HCT116 (cell line): ENCODE measurements around the gene FHDC1. TPM values are rescaled to one million over a fixed set of nuclear protein-coding genes. Genes with fewer than 3 reads are reported as not detected.

Experiments used
- ATAC-seq: fragments of 200-7000 bp; cut with Tn5 transposase; 2 replicates; pipeline ENCODE4 v1.9.1; 2020; ENCODE audit warnings: mild to moderate bottlenecking, moderate library complexity
- BruUV-seq: library from RNA; stranded (reverse); fragments of 400-500 nt; replicated peaks from 2 replicates; lab custom pipeline; 2021; lab: Mats Ljungman, UMichigan
- CTCF ChIA-PET: fragments of 300-600 bp; sonication (Branson Sonifier 250); formaldehyde crosslinking; loops from one replicate; lab custom pipeline; 2021; ENCODE audit warnings: antibody characterized with exemption; lab: Charles Lee
- POLR2A ChIA-PET: fragments of 300-600, 350-600 bp; sonication (Branson Sonifier 250); formaldehyde crosslinking; loops from one replicate; lab custom pipeline; 2021; ENCODE audit warnings: antibody characterized with exemption; lab: Charles Lee
- RAD21 ChIA-PET, 2 experiments: fragments of 300-600 bp; sonication (Branson Sonifier 250); formaldehyde crosslinking; loops; one replicate each; lab custom pipeline; 2023; ENCODE audit warnings: low total read pairs in 2 of 2; ENCODE audit not compliant: uncharacterized antibody in 2 of 2, unreplicated experiment in 2 of 2, low non-redundant PET in 1 of 2; lab: Charles Lee
- DNase-seq: peaks from one replicate; pipeline ENCODE4 v3.0.0-alpha.2; 2010; ENCODE audit warnings: low read depth, low spot score
- H2AFZ ChIP-seq: fragments of 200-600 bp; shearing (Covaris generic), sonication (generic); 2 replicates; pipeline ENCODE4 v1.6.1; 2017; ENCODE audit warnings: low read depth, mixed run types, mixed read lengths, antibody characterized with exemption, low read length; ENCODE audit not compliant: poor library complexity, severe bottlenecking
- H3K27ac ChIP-seq: 2 replicates; pipeline ENCODE4 v1.5.1; 2012; ENCODE audit warnings: low read depth, low read length
- H3K27me3 ChIP-seq: fragments of 200-600 bp; sonication (generic); 2 replicates; pipeline ENCODE4 v1.6.1; 2016; ENCODE audit warnings: mixed run types, low read length, mixed read lengths; ENCODE audit not compliant: insufficient read depth
- H3K36me3 ChIP-seq, 2 experiments: fragments of 200-500 bp in 1 of 2; fragments of 200-600 bp in 1 of 2; sonication (Bioruptor generic) in 1 of 2; sonication (generic) in 1 of 2; 2 replicates each; pipeline versions ENCODE4 v1.5.1 to v1.6.1; 2014 to 2016; ENCODE audit warnings: low read length in 2 of 2, inconsistent platforms in 1 of 2, mixed read lengths in 1 of 2, mixed run types in 1 of 2; ENCODE audit not compliant: insufficient read depth in 2 of 2, control insufficient read depth in 1 of 2
- H3K4me1 ChIP-seq, 2 experiments: fragments of 200-600 bp in 1 of 2; sonication (generic) in 1 of 2; 2 replicates each; pipeline versions ENCODE4 v1.5.1 to v1.6.1; 2012 to 2017; ENCODE audit warnings: low read length in 2 of 2, inconsistent platforms in 1 of 2, mild to moderate bottlenecking in 1 of 2, mixed read lengths in 1 of 2, mixed run types in 1 of 2, moderate library complexity in 1 of 2; ENCODE audit not compliant: insufficient read depth in 2 of 2, control insufficient read depth in 1 of 2
- H3K4me2 ChIP-seq: fragments of 200-600 bp; sonication (generic); 2 replicates; pipeline ENCODE4 v1.6.1; 2017; ENCODE audit warnings: mixed run types, low read length, mixed read lengths
- H3K4me3 ChIP-seq, 2 experiments: fragments of 200-600 bp in 1 of 2; sonication (generic) in 1 of 2; replicated peaks in 1 of 2; 2 replicates each; pipeline ENCODE4 v1.5.1; 2011 to 2016; ENCODE audit warnings: low read length in 2 of 2, control low read depth in 1 of 2, low read depth in 1 of 2, mild to moderate bottlenecking in 1 of 2, mixed read lengths in 1 of 2, mixed run types in 1 of 2
- H3K79me2 ChIP-seq: fragments of 200-600 bp; sonication (generic); 2 replicates; pipeline ENCODE4 v1.6.1; 2017; ENCODE audit warnings: mild to moderate bottlenecking, mixed run types, low read length, moderate library complexity, mixed read lengths; ENCODE audit not compliant: insufficient read depth
- H3K9ac ChIP-seq: fragments of 200-600 bp; sonication (generic); 2 replicates; pipeline ENCODE4 v1.6.1; 2016; ENCODE audit warnings: low read length, mixed read lengths
- H3K9me2 ChIP-seq: fragments of 200-600 bp; sonication (generic), shearing (Covaris generic); 2 replicates; pipeline ENCODE4 v1.6.1; 2017; ENCODE audit warnings: mixed run types, mild to moderate bottlenecking, moderate library complexity; ENCODE audit not compliant: insufficient read depth
- H3K9me3 ChIP-seq, 2 experiments: fragments of 200-500 bp in 1 of 2; fragments of 200-600 bp in 1 of 2; sonication (Bioruptor generic) in 1 of 2; sonication (generic) in 1 of 2; 2 replicates each; pipeline ENCODE4 v1.6.1; 2014 to 2017; ENCODE audit warnings: low read length in 2 of 2, mixed read lengths in 2 of 2, inconsistent platforms in 1 of 2, low read depth in 1 of 2, mild to moderate bottlenecking in 1 of 2, mixed run types in 1 of 2, moderate library complexity in 1 of 2; ENCODE audit not compliant: control insufficient read depth in 1 of 2, insufficient read depth in 1 of 2
- H4K20me1 ChIP-seq: fragments of 200-600 bp; sonication (generic), shearing (Covaris generic); 2 replicates; pipeline ENCODE4 v1.6.1; 2017; ENCODE audit warnings: mixed run types, mild to moderate bottlenecking, moderate library complexity; ENCODE audit not compliant: insufficient read depth
- CBX3 ChIP-seq: IDR thresholded peaks from 2 replicates; pipeline ENCODE4 v1.6.1; 2012; ENCODE audit warnings: low read depth
- ELF1 ChIP-seq: IDR thresholded peaks from 2 replicates; pipeline ENCODE4 v1.6.1; 2012; ENCODE audit warnings: low read depth, borderline replicate concordance
- EZH2 ChIP-seq: fragments of 200-600 bp; sonication (generic); IDR thresholded peaks from 2 replicates; pipeline ENCODE4 v1.6.1; 2017; ENCODE audit warnings: antibody characterized with exemption, mixed run types
- EZH2phosphoT487 ChIP-seq: fragments of 200-600 bp; IDR thresholded peaks from 2 replicates; pipeline ENCODE4 v1.6.1; 2018; ENCODE audit warnings: antibody characterized with exemption, borderline replicate concordance
- JUND ChIP-seq: IDR thresholded peaks from 2 replicates; pipeline ENCODE4 v1.6.1; 2012
- RAD21 ChIP-seq: IDR thresholded peaks from 2 replicates; pipeline ENCODE4 v1.6.1; 2012; ENCODE audit warnings: low read depth, mild to moderate bottlenecking
- SIN3A ChIP-seq: IDR thresholded peaks from 2 replicates; pipeline ENCODE4 v1.6.1; 2012; ENCODE audit warnings: low read depth
- SP1 ChIP-seq: IDR thresholded peaks from 2 replicates; pipeline ENCODE4 v1.6.1; 2012; ENCODE audit warnings: low read depth
- TCF7L2 ChIP-seq: IDR thresholded peaks from 2 replicates; pipeline ENCODE4 v1.7.0; 2011; ENCODE audit warnings: borderline replicate concordance, inconsistent platforms; ENCODE audit not compliant: insufficient read depth, insufficient read length; ENCODE audit errors: extremely low read depth
- YY1 ChIP-seq: IDR thresholded peaks from 2 replicates; pipeline ENCODE4 v1.6.1; 2011; ENCODE audit warnings: low read length, low read depth, moderate library complexity, mild to moderate bottlenecking; ENCODE audit not compliant: insufficient replicate concordance; ENCODE audit errors: extremely low read depth
- intact Hi-C: fragments of 100-400 bp; cut with micrococcal nuclease; formaldehyde crosslinking; loops from 2 replicates; pipeline ENCODE4 v1.10.0; 2022
- total RNA-seq: library from RNA; stranded (reverse); gene quantifications from one replicate; pipeline ENCODE4 v1.2.1, GENCODE V29; 2021; ENCODE audit not compliant: unreplicated experiment
- TF ChIP-seq, protein P1 (sequence below): IDR thresholded peaks from 2 replicates; pipeline ENCODE4 v1.6.1; 2011; ENCODE audit warnings: mild to moderate bottlenecking, low read length, moderate library complexity; ENCODE audit not compliant: insufficient replicate concordance; ENCODE audit errors: extremely low read depth
- TF ChIP-seq, protein P2 (sequence below): IDR thresholded peaks from 2 replicates; pipeline ENCODE4 v1.6.1; 2012
- TF ChIP-seq, protein P3 (sequence below): IDR thresholded peaks from 2 replicates; pipeline ENCODE4 v1.6.1; 2012; ENCODE audit warnings: low read depth

Gene FHDC1
- total RNA-seq, 1 experiment from 2014 or later, result 1.8 TPM

DNA sequence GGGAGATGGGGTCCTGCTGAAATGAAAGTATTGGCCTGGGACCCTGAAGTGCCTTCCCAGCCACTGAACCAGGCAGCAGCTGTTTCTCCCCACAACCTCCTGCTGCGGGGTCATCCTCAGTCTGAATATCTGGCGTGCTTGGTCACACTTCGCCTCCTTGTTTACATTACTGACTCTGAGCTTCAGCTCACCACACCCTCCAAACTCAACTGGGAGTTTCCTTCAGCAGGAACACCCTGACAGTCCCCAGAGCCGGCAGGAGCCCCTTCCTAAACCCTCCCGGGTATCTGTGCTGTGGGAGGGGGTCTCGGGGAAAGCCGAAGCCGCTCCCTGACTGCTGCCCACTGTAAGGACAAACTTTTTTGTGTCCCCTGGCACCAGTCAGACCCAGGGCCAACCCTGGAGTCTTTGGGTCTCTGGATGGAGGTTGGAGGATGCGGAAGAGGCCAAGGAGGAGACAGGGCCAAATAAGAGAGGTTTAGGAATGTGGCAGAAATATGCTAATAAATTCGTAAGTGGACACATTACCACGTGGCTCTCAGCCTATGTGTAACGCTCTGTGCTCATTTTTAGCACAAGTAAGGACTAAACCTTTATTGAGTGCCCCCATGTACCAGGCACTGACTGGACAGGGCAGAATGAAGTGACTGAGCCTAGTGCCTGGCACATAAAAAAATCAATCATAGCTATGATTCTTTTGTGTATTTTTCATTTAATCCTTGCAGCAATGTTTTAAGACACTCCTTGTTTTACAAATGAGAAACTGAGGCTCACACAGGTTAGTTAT lies 20.7 kb downstream of the FHDC1 start:
- H3K9ac ChIP-seq, result no peak overlapping the region
- no peak overlapping the region for H3K4me3 ChIP-seq
- no peaks in the 10 kb centered on the region for H3K27me3 ChIP-seq
- ATAC-seq, result no peak
- H3K36me3 ChIP-seq, result no peaks in the 10 kb centered on the region
- no peak overlapping the region for H3K4me2 ChIP-seq
- peaks cover 0 to 10% of the 10 kb centered on the region in 2 experiments; a peak in 2 of 4 replicates for H3K4me1 ChIP-seq
- DNase-seq, result no peak
- H3K27ac ChIP-seq, result no peak overlapping the region
- H3K9me3 ChIP-seq, result no peaks in the 10 kb centered on the region
- H3K79me2 ChIP-seq, result no peaks in the 10 kb centered on the region
- no peaks in the 10 kb centered on the region for H3K9me2 ChIP-seq
- no peak for TF ChIP-seq SP1
- no peak for TF ChIP-seq EZH2phosphoT487
- TF ChIP-seq, protein P1, sequence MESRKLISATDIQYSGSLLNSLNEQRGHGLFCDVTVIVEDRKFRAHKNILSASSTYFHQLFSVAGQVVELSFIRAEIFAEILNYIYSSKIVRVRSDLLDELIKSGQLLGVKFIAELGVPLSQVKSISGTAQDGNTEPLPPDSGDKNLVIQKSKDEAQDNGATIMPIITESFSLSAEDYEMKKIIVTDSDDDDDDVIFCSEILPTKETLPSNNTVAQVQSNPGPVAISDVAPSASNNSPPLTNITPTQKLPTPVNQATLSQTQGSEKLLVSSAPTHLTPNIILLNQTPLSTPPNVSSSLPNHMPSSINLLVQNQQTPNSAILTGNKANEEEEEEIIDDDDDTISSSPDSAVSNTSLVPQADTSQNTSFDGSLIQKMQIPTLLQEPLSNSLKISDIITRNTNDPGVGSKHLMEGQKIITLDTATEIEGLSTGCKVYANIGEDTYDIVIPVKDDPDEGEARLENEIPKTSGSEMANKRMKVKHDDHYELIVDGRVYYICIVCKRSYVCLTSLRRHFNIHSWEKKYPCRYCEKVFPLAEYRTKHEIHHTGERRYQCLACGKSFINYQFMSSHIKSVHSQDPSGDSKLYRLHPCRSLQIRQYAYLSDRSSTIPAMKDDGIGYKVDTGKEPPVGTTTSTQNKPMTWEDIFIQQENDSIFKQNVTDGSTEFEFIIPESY, result no peak
- no peak for TF ChIP-seq RAD21
- TF ChIP-seq, protein P2, sequence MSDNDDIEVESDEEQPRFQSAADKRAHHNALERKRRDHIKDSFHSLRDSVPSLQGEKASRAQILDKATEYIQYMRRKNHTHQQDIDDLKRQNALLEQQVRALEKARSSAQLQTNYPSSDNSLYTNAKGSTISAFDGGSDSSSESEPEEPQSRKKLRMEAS, result no peak
- TF ChIP-seq TCF7L2, result no peak
- TF ChIP-seq SIN3A, result no peak
- TF ChIP-seq, protein P3, sequence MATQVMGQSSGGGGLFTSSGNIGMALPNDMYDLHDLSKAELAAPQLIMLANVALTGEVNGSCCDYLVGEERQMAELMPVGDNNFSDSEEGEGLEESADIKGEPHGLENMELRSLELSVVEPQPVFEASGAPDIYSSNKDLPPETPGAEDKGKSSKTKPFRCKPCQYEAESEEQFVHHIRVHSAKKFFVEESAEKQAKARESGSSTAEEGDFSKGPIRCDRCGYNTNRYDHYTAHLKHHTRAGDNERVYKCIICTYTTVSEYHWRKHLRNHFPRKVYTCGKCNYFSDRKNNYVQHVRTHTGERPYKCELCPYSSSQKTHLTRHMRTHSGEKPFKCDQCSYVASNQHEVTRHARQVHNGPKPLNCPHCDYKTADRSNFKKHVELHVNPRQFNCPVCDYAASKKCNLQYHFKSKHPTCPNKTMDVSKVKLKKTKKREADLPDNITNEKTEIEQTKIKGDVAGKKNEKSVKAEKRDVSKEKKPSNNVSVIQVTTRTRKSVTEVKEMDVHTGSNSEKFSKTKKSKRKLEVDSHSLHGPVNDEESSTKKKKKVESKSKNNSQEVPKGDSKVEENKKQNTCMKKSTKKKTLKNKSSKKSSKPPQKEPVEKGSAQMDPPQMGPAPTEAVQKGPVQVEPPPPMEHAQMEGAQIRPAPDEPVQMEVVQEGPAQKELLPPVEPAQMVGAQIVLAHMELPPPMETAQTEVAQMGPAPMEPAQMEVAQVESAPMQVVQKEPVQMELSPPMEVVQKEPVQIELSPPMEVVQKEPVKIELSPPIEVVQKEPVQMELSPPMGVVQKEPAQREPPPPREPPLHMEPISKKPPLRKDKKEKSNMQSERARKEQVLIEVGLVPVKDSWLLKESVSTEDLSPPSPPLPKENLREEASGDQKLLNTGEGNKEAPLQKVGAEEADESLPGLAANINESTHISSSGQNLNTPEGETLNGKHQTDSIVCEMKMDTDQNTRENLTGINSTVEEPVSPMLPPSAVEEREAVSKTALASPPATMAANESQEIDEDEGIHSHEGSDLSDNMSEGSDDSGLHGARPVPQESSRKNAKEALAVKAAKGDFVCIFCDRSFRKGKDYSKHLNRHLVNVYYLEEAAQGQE, result no peak
- no peak for TF ChIP-seq ELF1
- no peak for TF ChIP-seq EZH2
- TF ChIP-seq JUND, result no peak
- no peak for TF ChIP-seq YY1
- TF ChIP-seq CBX3, result no peak
- CTCF ChIA-PET, result no interaction called here
- no peak overlapping the region for H2AFZ ChIP-seq
- intact Hi-C loops, result no loop called here
- H4K20me1 ChIP-seq, result no peaks in the 10 kb centered on the region
- RAD21 ChIA-PET, result no interaction called here
- BruUV-seq, result no TSS peak
- POLR2A ChIA-PET, result no interaction called here
